Stimulated activated CD4-positive, alpha-beta T cell treated with anti-CD3 and anti-CD28 coated beads, TNF-alpha, amount 100 ng/mL, for 48 hours (primary cell): Measurements from ENCODE around the gene PLPPR2.
A peak's percentile ranks its signal among the peaks of the same experiment; 100 is the strongest.
"Not testable (repeated sequence)": the region's sequence is repeated elsewhere in the genome, so short reads cannot be mapped to it uniquely, and the experiment has no call there.

ENCODE experiments used
- DNase-seq, 3 donors: peaks; one replicate each; pipeline ENCODE4 v3.0.0-alpha.2; 2020; ENCODE audit warnings: low read depth in 3 of 3

PLPPR2 gene

DNA sequence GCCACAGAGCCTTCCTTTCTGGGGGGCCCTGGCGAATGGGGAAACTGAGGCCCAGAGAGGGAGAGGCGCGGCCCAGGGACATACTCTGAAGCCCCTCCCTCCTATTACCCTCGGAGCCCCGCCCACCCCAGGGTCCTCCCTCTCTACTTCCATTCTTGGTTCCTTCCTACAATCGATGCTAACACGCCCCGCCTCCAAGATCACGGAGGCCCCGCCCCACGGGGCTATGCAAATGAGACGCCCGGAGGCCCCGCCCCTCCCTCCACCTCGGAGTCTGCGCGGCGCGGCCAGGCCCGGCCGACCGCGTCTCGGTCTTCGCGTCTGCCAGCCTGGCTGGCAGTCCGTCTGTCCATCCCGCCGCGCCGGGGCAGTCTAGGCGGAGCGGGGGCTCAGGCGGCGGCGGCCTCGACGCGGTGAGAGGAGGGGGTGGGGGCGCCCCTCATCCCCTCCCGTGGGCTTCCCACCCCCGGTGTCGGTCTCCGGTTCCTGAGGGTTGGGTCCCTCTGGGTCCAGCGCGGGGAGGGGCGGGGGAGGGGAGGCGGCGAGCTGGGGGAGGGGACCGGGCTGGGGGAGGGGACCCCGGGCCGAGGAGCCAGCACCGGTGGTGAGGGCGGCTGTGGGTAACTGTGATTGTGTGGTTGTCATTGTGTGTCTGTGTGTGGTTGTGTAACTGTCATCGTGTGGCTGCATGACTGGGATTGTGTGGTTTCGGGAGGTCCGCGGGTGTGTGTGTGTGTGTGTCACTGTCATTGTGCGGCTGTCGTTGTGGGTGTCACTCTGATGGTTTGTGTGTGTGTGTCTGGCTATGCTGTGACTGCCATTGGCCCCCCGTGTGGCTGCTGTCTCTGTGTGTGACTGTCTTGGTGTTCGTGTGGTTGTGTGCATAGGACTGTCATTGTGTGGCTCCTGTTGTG lies at the start of gene PLPPR2:
TSS of gene PLPPR2 (plus strand) at position 273 of the 914 bp plus-strand sequence. CDS start 2,242 bp downstream, outside the sequence.
- DNase-seq, result peak; percentile 70 to 86 (median 76)

- DNase-seq, result no peak
Measured at GRCh38 chr19:11306337-11306736, 48.9 kb upstream of the PLPPR2 start.

GRCh38 chr19:11320278-11320995 lies 34.8 kb upstream of the PLPPR2 start:
- not testable (repeated sequence) for DNase-seq

DNA sequence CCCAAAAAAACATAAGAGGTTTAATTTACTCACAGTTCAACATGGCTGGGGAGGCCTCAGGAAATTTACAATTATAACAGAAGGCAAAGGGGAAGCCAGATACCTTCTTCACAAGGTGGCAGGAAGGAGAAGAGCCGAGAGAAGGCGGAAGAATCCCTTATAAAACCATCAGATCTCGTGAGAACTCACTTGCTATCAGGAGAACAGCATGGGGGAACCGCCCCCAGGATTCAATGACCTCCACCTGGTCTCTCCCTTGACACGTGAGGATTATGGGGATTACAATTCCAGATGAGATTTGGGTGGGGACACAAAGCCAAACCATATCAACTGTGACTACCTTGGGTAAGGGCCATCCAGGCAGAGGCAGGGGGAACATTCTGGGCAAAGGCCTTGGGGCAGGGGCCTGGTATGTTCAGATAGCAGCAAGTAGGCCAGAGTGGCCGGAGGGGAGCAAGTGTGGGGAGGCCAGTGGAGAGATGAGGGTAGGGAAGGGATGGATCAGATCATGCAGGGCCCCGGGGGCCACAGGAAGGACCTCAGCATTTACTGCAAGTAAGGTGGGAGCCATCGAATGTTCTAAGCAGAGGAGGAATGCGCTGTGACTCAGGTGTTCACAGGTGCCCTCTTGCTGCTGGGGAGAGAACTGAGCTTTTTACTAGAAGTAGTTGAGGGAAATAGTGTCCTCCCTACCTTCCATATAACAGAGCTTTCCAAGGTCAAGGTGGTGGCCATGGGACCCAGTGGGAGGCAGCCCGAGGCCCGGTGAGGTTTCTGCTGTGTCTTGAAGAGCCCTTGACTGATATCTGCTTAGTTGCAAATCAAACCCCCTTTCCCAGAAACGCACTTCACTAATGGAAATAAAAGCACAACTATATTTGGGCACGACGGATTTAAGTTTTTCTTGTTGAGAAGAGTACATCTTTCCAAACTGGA lies 33.8 kb upstream of the PLPPR2 start:
- DNase-seq, result no peak

- no peak for DNase-seq
Measured at GRCh38 chr19:11322269-11323024, 32.8 kb upstream of the PLPPR2 start.

- no peak for DNase-seq
Measured at GRCh38 chr19:11323601-11324078, 31.6 kb upstream of the PLPPR2 start.

- peak in 1 of 3 donors; percentile 14 for DNase-seq
Measured at GRCh38 chr19:11324079-11324661, 31.1 kb upstream of the PLPPR2 start.

DNA sequence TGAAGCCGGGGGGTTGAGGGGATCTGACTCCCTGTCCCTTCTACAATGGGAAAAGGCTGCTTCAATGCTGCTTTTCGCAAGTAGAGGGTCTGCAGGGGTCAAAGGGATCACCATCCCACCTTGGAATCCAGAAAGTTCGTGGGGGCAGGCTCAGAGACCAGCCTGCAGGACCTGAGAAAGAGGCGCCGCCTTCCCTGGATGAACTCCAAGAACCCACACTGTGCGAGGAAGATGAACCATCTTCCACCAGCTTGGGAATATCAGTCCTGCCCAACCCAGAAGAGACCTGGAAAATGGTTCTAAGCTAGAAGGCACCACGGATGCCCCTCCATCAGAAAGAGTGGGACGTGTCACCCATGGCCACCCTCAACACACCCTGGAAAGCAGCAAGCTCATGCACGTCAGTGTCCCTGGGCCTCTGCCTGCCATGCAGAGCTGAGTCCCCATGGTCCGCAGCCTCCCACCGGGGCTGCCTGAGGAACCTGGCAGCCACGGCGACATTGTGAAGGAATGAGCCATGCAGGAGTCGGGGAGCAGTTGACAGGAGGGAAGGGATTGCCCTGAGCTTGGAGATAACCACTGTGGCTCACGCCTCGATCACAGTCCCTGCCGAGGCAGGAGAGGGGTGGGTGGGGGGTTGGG lies 30.4 kb upstream of the PLPPR2 start:
- no peak for DNase-seq

DNA sequence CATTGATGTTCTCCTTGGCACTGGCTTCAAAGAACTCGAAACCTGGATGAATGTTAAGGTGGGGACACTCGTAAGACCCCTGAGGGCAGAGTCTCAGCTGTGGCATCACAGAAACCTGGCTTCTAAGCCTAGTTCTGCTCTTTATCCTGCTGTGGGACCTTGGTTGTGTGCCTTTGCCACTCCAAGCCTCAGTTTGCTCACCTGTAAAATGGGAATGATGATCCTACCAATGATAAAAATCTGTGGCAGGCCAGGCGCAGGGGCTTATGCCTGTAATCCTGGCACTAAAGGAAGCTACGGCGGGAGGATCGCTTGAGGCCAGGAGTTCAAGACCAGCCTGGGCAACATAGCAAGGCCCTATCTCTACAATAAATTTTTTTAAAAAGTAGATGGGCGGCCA lies 29.7 kb upstream of the PLPPR2 start:
- DNase-seq, result no peak

GRCh38 chr19:11330127-11330526 lies 25.1 kb upstream of the PLPPR2 start:
- DNase-seq, result no peak

- DNase-seq, result no peak
Measured at GRCh38 chr19:11331502-11331901, 23.7 kb upstream of the PLPPR2 start.

- no peak for DNase-seq
Measured at GRCh38 chr19:11332822-11333221, 22.4 kb upstream of the PLPPR2 start.

- not testable (repeated sequence) for DNase-seq
Measured at GRCh38 chr19:11333838-11334237, 21.4 kb upstream of the PLPPR2 start.

- no peak for DNase-seq
Measured at GRCh38 chr19:11335449-11336146, 19.6 kb upstream of the PLPPR2 start.

DNA sequence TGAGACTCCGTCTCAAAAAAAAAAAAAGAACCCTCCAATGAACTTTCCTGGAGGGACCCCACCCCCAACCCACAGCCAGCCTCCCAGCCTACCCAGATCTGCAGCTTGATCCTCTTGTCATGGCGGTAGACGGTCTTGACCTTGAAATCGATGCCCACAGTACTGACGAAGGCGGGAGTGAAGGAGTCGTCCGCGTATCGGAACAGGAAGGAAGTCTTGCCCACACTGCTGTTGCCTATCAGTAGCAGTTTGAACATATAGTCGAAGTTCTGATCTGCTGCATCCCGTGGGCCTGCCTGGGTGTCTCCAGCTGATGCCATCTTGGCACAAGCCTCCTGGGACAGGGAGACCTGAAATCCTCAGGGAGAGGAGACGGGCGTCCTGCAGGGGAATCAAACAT lies 18.2 kb upstream of the PLPPR2 start:
- DNase-seq, result no peak

DNA sequence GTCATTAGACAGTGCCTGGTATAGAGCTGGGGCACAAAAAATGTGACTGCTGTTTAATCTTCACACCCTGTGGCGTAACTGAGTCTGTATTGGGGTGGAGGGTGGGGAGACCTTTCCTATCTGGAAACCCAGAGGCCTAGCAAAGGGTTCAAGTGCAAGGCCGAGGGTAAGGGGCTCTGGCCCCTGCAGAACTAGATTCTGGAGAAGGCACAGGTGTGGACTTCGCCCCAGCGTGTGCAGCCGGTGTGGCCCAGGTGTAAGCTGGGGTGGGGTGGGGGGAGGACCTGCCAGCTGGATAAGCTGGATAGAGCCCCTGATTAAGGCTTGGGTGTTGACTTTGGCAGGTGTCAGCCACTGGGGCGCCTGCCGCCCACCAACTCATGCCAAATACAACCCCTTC lies 17.1 kb upstream of the PLPPR2 start:
- no peak for DNase-seq

- no peak for DNase-seq
Measured at GRCh38 chr19:11338569-11339253, 16.5 kb upstream of the PLPPR2 start.

GRCh38 chr19:11339254-11340098 lies 15.8 kb upstream of the PLPPR2 start, which contains the start of gene RAB3D:
Gene RAB3D (minus strand): TSS chr19:11339657. CDS start chr19:11337399, 2,258 bp downstream.
- peak; percentile 74 to 91 (median 77) for DNase-seq
